ENCODE measurements around the gene SCN7A. TPM values are rescaled to one million over a fixed set of nuclear protein-coding genes. Genes with fewer than 3 reads are reported as not detected.

SCN7A gene
- total RNA-seq, 1 donor from 2014 or later = 0.32 TPM

DNA sequence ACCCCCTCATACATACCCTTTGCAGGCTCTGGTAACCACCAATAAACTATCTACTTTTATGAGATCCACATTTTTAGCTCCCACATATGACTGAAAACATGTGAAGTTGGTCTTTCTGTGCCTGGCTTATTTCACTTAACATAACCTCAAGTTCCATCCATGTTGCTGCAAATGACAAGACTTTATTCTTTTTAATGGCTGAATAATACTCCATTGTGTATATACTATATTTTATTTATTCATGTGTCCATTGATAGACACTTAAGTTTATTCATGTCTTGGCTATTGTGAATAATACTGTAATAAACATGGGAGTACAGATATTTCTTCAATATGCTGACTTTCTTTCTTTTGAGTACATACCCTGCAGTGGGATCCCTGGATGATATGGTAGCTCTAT is 45.9 kb downstream of the SCN7A start:
- Mint-ChIP-seq H3K4me1 (ENCODE audit: low read depth, unreplicated experiment) (no peaks in the 10 kb centered on the region), H3K36me3 (ENCODE audit: unreplicated experiment) (no peaks in the 10 kb centered on the region), H3K27me3 (ENCODE audit: unreplicated experiment) (no peaks in the 10 kb centered on the region), H3K9me3 (ENCODE audit: unreplicated experiment) (no peaks in the 10 kb centered on the region), H3K4me3 (ENCODE audit: unreplicated experiment) (no peak overlapping the region), H3K27ac (ENCODE audit: unreplicated experiment) (no peak overlapping the region)
- TF ChIP-seq, protein P1, sequence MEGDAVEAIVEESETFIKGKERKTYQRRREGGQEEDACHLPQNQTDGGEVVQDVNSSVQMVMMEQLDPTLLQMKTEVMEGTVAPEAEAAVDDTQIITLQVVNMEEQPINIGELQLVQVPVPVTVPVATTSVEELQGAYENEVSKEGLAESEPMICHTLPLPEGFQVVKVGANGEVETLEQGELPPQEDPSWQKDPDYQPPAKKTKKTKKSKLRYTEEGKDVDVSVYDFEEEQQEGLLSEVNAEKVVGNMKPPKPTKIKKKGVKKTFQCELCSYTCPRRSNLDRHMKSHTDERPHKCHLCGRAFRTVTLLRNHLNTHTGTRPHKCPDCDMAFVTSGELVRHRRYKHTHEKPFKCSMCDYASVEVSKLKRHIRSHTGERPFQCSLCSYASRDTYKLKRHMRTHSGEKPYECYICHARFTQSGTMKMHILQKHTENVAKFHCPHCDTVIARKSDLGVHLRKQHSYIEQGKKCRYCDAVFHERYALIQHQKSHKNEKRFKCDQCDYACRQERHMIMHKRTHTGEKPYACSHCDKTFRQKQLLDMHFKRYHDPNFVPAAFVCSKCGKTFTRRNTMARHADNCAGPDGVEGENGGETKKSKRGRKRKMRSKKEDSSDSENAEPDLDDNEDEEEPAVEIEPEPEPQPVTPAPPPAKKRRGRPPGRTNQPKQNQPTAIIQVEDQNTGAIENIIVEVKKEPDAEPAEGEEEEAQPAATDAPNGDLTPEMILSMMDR (IDR thresholded peaks at IDR 0.05; ENCODE audit: partially characterized antibody, unreplicated experiment) = no peak
- DNase-seq = no peak

GRCh38 chr2:166444306-166444705 is 49.7 kb downstream of the SCN7A start:
- no peak overlapping the region for H3K4me3 Mint-ChIP-seq (ENCODE audit: unreplicated experiment)
- no peak overlapping the region for H3K27ac Mint-ChIP-seq (ENCODE audit: unreplicated experiment)
- no peaks in the 10 kb centered on the region for H3K9me3 Mint-ChIP-seq (ENCODE audit: unreplicated experiment)
- H3K27me3 Mint-ChIP-seq (ENCODE audit: unreplicated experiment) = no peaks in the 10 kb centered on the region
- TF ChIP-seq, protein P1 (IDR thresholded peaks at IDR 0.05; ENCODE audit: partially characterized antibody, unreplicated experiment) = no peak
- no peaks in the 10 kb centered on the region for H3K36me3 Mint-ChIP-seq (ENCODE audit: unreplicated experiment)
- H3K4me1 Mint-ChIP-seq (ENCODE audit: low read depth, unreplicated experiment) = no peaks in the 10 kb centered on the region
- DNase-seq = no peak

DNA sequence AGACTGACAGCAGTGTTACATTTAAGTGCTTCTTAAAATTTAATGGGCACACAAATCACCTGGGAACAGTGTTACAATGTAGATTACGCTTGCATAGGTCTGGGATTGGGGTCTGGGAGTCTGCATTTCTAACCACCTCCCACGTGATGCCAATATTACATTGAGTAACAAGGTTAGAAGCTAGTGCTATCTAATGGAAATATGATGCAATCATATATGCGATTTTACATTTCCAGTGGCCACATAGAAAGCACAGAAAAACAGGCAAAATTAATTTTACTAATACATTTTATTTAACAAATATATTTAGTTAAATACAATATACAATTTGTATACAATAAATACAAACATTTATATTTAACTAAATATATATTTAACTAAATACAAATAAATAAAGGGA is 53.7 kb downstream of the SCN7A start:
- Mint-ChIP-seq H3K36me3 (ENCODE audit: unreplicated experiment) (peaks cover 6% of the 10 kb centered on the region), H3K4me3 (ENCODE audit: unreplicated experiment) (no peak overlapping the region), H3K27me3 (ENCODE audit: unreplicated experiment) (no peaks in the 10 kb centered on the region), H3K4me1 (ENCODE audit: low read depth, unreplicated experiment) (no peaks in the 10 kb centered on the region), H3K27ac (ENCODE audit: unreplicated experiment) (no peak overlapping the region), H3K9me3 (ENCODE audit: unreplicated experiment) (peaks cover 2% of the 10 kb centered on the region)
- no peak for DNase-seq
- TF ChIP-seq, protein P1 (IDR thresholded peaks at IDR 0.05; ENCODE audit: partially characterized antibody, unreplicated experiment) = no peak

DNA sequence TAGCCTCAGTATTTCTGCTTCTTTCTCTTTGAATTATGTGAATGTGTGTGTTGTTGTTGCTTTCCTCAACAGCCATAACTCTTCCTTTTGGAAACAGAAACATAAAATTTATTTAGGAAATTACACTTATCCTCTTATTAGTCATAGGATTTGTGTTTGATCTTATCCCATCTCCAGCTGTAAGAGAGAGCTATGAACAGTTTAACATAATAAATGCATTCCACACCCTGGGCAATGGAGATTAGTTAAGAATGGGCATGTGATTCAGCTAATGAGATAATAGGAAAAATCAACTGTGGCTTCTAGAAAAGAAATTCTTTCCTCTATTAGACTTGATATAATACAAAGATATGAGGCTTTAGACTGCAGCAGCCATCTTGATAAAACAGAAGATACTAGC is 55.0 kb downstream of the SCN7A start:
- H3K4me3 Mint-ChIP-seq (ENCODE audit: unreplicated experiment) = no peak overlapping the region
- no peaks in the 10 kb centered on the region for H3K27me3 Mint-ChIP-seq (ENCODE audit: unreplicated experiment)
- H3K36me3 Mint-ChIP-seq (ENCODE audit: unreplicated experiment) = peaks cover 6% of the 10 kb centered on the region
- TF ChIP-seq, protein P1 (IDR thresholded peaks at IDR 0.05; ENCODE audit: partially characterized antibody, unreplicated experiment) = no peak
- no peak overlapping the region for H3K27ac Mint-ChIP-seq (ENCODE audit: unreplicated experiment)
- H3K4me1 Mint-ChIP-seq (ENCODE audit: low read depth, unreplicated experiment) = no peaks in the 10 kb centered on the region
- DNase-seq = no peak
- peaks cover 2% of the 10 kb centered on the region for H3K9me3 Mint-ChIP-seq (ENCODE audit: unreplicated experiment)

DNA sequence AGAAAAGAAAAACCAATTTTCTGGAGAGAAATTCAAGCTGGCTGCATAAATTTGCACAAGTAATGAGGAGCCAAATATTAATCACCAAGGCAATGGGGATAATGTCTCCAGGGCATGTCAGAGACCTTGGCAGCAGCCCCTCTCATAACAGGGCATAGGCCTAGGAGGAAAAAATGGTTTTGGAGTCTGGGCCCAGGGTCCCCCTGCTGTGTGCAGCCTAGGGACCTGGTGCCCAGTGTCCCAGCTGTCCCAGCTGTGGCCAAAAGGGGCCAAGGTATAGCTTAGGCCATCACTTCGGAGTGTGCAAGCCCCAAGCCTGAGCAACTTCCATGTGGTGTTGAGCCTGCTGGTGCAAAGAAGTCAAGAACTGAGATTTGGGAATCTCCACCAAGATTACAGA is 57.1 kb downstream of the SCN7A start:
- Mint-ChIP-seq H3K4me3 (ENCODE audit: unreplicated experiment) (no peak overlapping the region), H3K9me3 (ENCODE audit: unreplicated experiment) (peaks cover 2% of the 10 kb centered on the region), H3K4me1 (ENCODE audit: low read depth, unreplicated experiment) (no peaks in the 10 kb centered on the region), H3K27me3 (ENCODE audit: unreplicated experiment) (no peaks in the 10 kb centered on the region), H3K27ac (ENCODE audit: unreplicated experiment) (no peak overlapping the region), H3K36me3 (ENCODE audit: unreplicated experiment) (peaks cover 6% of the 10 kb centered on the region)
- no peak for DNase-seq
- TF ChIP-seq, protein P1 (IDR thresholded peaks at IDR 0.05; ENCODE audit: partially characterized antibody, unreplicated experiment) = no peak
